Glomerular endothelial cell (primary cell): ENCODE measurements around the gene ATP2C1. TPM values are rescaled to one million over a fixed set of nuclear protein-coding genes. Genes with fewer than 3 reads are reported as not detected.
"Not testable (repeated sequence)": the region's sequence is repeated elsewhere in the genome, so short reads cannot be mapped to it uniquely, and the experiment has no call there.

Experiments
- DNase-seq: peaks from one replicate; pipeline ENCODE4 v3.0.0-alpha.2; 2011; ENCODE audit warnings: low read depth, low spot score; ENCODE audit errors: extremely low read depth
- total RNA-seq: library from RNA; depleted of rRNA; stranded (reverse); fragments of >200 nt; gene quantifications from 2 replicates; pipeline ENCODE4 v1.2.3, GENCODE V29; 2015

ATP2C1 gene
- total RNA-seq, result 70.8 and 84.8 TPM in 2 replicates

- peak; percentile 57 for DNase-seq
Observed at GRCh38 chr3:130893376-130894129, at the start of gene ATP2C1. Gene ATP2C1 (plus strand): TSS chr3:130894084. CDS start chr3:130894770, 686 bp downstream.

- no peak for DNase-seq
Observed at GRCh38 chr3:130844462-130844861, 49.4 kb upstream of the ATP2C1 start.

GRCh38 chr3:130846181-130846580 is 47.7 kb upstream of the ATP2C1 start:
- DNase-seq, result no peak

- no peak for DNase-seq
Observed at GRCh38 chr3:130849091-130849552, 44.8 kb upstream of the ATP2C1 start.

- DNase-seq, result no peak
Observed at GRCh38 chr3:130850044-130850797, 43.7 kb upstream of the ATP2C1 start.

GRCh38 chr3:130850843-130851242 is 43.0 kb upstream of the ATP2C1 start:
- DNase-seq, result no peak

- no peak for DNase-seq
Observed at GRCh38 chr3:130851277-130851676, 42.6 kb upstream of the ATP2C1 start.

GRCh38 chr3:130853581-130853980 is 40.3 kb upstream of the ATP2C1 start:
- no peak for DNase-seq

GRCh38 chr3:130854208-130854864 is 39.5 kb upstream of the ATP2C1 start:
- DNase-seq, result no peak

GRCh38 chr3:130857336-130858026 is 36.4 kb upstream of the ATP2C1 start:
- no peak for DNase-seq

- DNase-seq, result not testable (repeated sequence)
Observed at GRCh38 chr3:130862130-130862529, 31.8 kb upstream of the ATP2C1 start.

- DNase-seq, result no peak
Observed at GRCh38 chr3:130865489-130865888, 28.4 kb upstream of the ATP2C1 start.

- DNase-seq, result no peak
Observed at GRCh38 chr3:130866327-130866726, 27.6 kb upstream of the ATP2C1 start.

- no peak for DNase-seq
Observed at GRCh38 chr3:130870423-130870822, 23.5 kb upstream of the ATP2C1 start.

- no peak for DNase-seq
Observed at GRCh38 chr3:130876594-130876993, 17.3 kb upstream of the ATP2C1 start.

- no peak for DNase-seq
Observed at GRCh38 chr3:130878464-130878863, 15.4 kb upstream of the ATP2C1 start.

GRCh38 chr3:130889416-130889946 is 4.4 kb upstream of the ATP2C1 start:
- no peak for DNase-seq

GRCh38 chr3:130892759-130893375 is 1.0 kb upstream of the ATP2C1 start:
- peak; percentile 61 for DNase-seq

GRCh38 chr3:130894130-130894985 is 474 bp downstream of the ATP2C1 start:
- DNase-seq, result no peak
